Activated CD8-positive, alpha-beta memory T cell treated with anti-CD3 and anti-CD28 coated beads, Interleukin-2, amount 50 U/mL, for 4 hours (primary cell): Measurements from ENCODE around the gene FAM83C.

Source experiments
- DNase-seq: peaks from one replicate; pipeline ENCODE4 v3.0.0-alpha.2; 2020

The FAM83C gene

GRCh38 chr20:35298264-35298663 is 6.0 kb upstream of the FAM83C start:
- DNase-seq: no peak

- DNase-seq: no peak
Observed at GRCh38 chr20:35297740-35298139, 5.5 kb upstream of the FAM83C start.

GRCh38 chr20:35297155-35297554 is 4.9 kb upstream of the FAM83C start:
- DNase-seq: no peak

GRCh38 chr20:35296101-35296554 is 3.9 kb upstream of the FAM83C start:
- DNase-seq: no peak

GRCh38 chr20:35295674-35296073 is 3.4 kb upstream of the FAM83C start:
- no peak for DNase-seq

- no peak for DNase-seq
Observed at GRCh38 chr20:35295058-35295457, 2.8 kb upstream of the FAM83C start.

GRCh38 chr20:35294293-35294685 is 2.1 kb upstream of the FAM83C start:
- no peak for DNase-seq

- DNase-seq: no peak
Observed at GRCh38 chr20:35293303-35294292, 1.4 kb upstream of the FAM83C start.

GRCh38 chr20:35292504-35293285 is 470 bp upstream of the FAM83C start:
- no peak for DNase-seq

GRCh38 chr20:35290887-35291417 is 1.3 kb downstream of the FAM83C start:
- no peak for DNase-seq

GRCh38 chr20:35290186-35290886 is 1.9 kb downstream of the FAM83C start:
- no peak for DNase-seq

- DNase-seq: no peak
Observed at GRCh38 chr20:35288325-35289060, 3.7 kb downstream of the FAM83C start.

GRCh38 chr20:35287509-35288324 is 4.5 kb downstream of the FAM83C start:
- DNase-seq: no peak

- no peak for DNase-seq
Observed at GRCh38 chr20:35286899-35287508, 5.2 kb downstream of the FAM83C start.

- no peak for DNase-seq
Observed at GRCh38 chr20:35286077-35286898, 5.9 kb downstream of the FAM83C start.

- DNase-seq: no peak
Observed at GRCh38 chr20:35285806-35286076, 6.5 kb downstream of the FAM83C start.

- DNase-seq: no peak
Observed at GRCh38 chr20:35284992-35285805, 7.0 kb downstream of the FAM83C start.

GRCh38 chr20:35284267-35284991 is 7.8 kb downstream of the FAM83C start, which contains the start of gene EIF6:
TSS of gene EIF6 (minus strand) at chr20:35284772. CDS start at chr20:35284487, 285 bp downstream.
- peak; percentile 72 for DNase-seq
